HG02763 (cell line): ENCODE measurements around the gene ZNF768.
"Not testable (repeated sequence)": the region's sequence is repeated elsewhere in the genome, so short reads cannot be mapped to it uniquely, and the experiment has no call there.

ENCODE experiments used
- ATAC-seq: cut with Tn5 transposase; IDR thresholded peaks from one replicate; pipeline ENCODE4 v1.9.1; 2021; ENCODE audit warnings: mild to moderate bottlenecking, moderate library complexity; ENCODE audit not compliant: unreplicated experiment

The ZNF768 gene

GRCh38 chr16:30511509-30511908 is 14.9 kb downstream of the ZNF768 start:
- no peak for ATAC-seq

GRCh38 chr16:30510376-30510938 is 15.9 kb downstream of the ZNF768 start:
- ATAC-seq = no peak

- no peak for ATAC-seq
Measured at GRCh38 chr16:30509081-30509765, 17.1 kb downstream of the ZNF768 start.

- ATAC-seq = no peak
Measured at GRCh38 chr16:30503403-30504296, 22.7 kb downstream of the ZNF768 start.

GRCh38 chr16:30499284-30499683 is 27.1 kb downstream of the ZNF768 start:
- ATAC-seq = no peak

GRCh38 chr16:30494709-30495108 is 31.7 kb downstream of the ZNF768 start:
- ATAC-seq = no peak

- no peak for ATAC-seq
Measured at GRCh38 chr16:30493941-30494488, 32.4 kb downstream of the ZNF768 start.

- no peak for ATAC-seq
Measured at GRCh38 chr16:30491744-30492308, 34.5 kb downstream of the ZNF768 start.

- ATAC-seq = no peak
Measured at GRCh38 chr16:30491229-30491628, 35.1 kb downstream of the ZNF768 start.

- ATAC-seq = no peak
Measured at GRCh38 chr16:30490210-30490609, 36.2 kb downstream of the ZNF768 start.

- no peak for ATAC-seq
Measured at GRCh38 chr16:30488764-30489605, 37.4 kb downstream of the ZNF768 start.

GRCh38 chr16:30485818-30486436 is 40.4 kb downstream of the ZNF768 start:
- no peak for ATAC-seq

- no peak for ATAC-seq
Measured at GRCh38 chr16:30484887-30485286, 41.5 kb downstream of the ZNF768 start.

GRCh38 chr16:30482366-30482765 is 44.0 kb downstream of the ZNF768 start:
- ATAC-seq = no peak

- no peak for ATAC-seq
Measured at GRCh38 chr16:30481381-30481780, 45.0 kb downstream of the ZNF768 start.

GRCh38 chr16:30478766-30479478 is 47.4 kb downstream of the ZNF768 start:
- ATAC-seq = no peak

GRCh38 chr16:30477773-30478172 is 48.6 kb downstream of the ZNF768 start:
- ATAC-seq = not testable (repeated sequence)

- ATAC-seq = no peak
Measured at GRCh38 chr16:30476991-30477390, 49.4 kb downstream of the ZNF768 start.

- ATAC-seq = no peak
Measured at GRCh38 chr16:30474684-30475083, 51.7 kb downstream of the ZNF768 start.
